ENCODE measurements around the gene TRIM17.

The TRIM17 gene

GRCh38 chr1:228417061-228417460, 400 bp upstream of the TRIM17 start:
- no peak for DNase-seq (ENCODE audit: low spot score)

GRCh38 chr1:228415853-228416216, 826 bp downstream of the TRIM17 start:
- DNase-seq (ENCODE audit: low spot score), result no peak

- no peak for DNase-seq (ENCODE audit: low spot score)
Measured at GRCh38 chr1:228415221-228415620, 1.4 kb downstream of the TRIM17 start.

GRCh38 chr1:228414511-228415211, 2.0 kb downstream of the TRIM17 start:
- no peak for DNase-seq (ENCODE audit: low spot score)

GRCh38 chr1:228413241-228414010, 3.2 kb downstream of the TRIM17 start:
- DNase-seq (ENCODE audit: low spot score), result no peak

GRCh38 chr1:228411548-228412430, 4.9 kb downstream of the TRIM17 start:
- DNase-seq (ENCODE audit: low spot score), result no peak

GRCh38 chr1:228411121-228411520, 5.5 kb downstream of the TRIM17 start:
- no peak for DNase-seq (ENCODE audit: low spot score)

- no peak for DNase-seq (ENCODE audit: low spot score)
Measured at GRCh38 chr1:228410671-228411070, 6.0 kb downstream of the TRIM17 start.

- no peak for DNase-seq (ENCODE audit: low spot score)
Measured at GRCh38 chr1:228410015-228410414, 6.6 kb downstream of the TRIM17 start.

- no peak for DNase-seq (ENCODE audit: low spot score)
Measured at GRCh38 chr1:228408869-228409805, 7.5 kb downstream of the TRIM17 start.

- DNase-seq (ENCODE audit: low spot score), result no peak
Measured at GRCh38 chr1:228408041-228408868, 8.4 kb downstream of the TRIM17 start.

GRCh38 chr1:228407106-228408040, 9.3 kb downstream of the TRIM17 start:
- DNase-seq (ENCODE audit: low spot score), result no peak

- no peak for DNase-seq (ENCODE audit: low spot score)
Measured at GRCh38 chr1:228405979-228406228, 10.8 kb downstream of the TRIM17 start.

- DNase-seq (ENCODE audit: low spot score), result no peak
Measured at GRCh38 chr1:228405200-228405978, 11.3 kb downstream of the TRIM17 start.

GRCh38 chr1:228404107-228404720, 12.4 kb downstream of the TRIM17 start:
- DNase-seq (ENCODE audit: low spot score), result no peak

GRCh38 chr1:228403231-228403631, 13.4 kb downstream of the TRIM17 start:
- no peak for DNase-seq (ENCODE audit: low spot score)

- no peak for DNase-seq (ENCODE audit: low spot score)
Measured at GRCh38 chr1:228402641-228403025, 14.0 kb downstream of the TRIM17 start.

GRCh38 chr1:228401782-228402640, 14.7 kb downstream of the TRIM17 start:
- DNase-seq (ENCODE audit: low spot score), result no peak
